ENCODE results near the gene MPPED2.

The MPPED2 gene

GRCh38 chr11:30393012-30393411, 193.1 kb downstream of the MPPED2 start:
- in situ Hi-C loops (cut with MboI; ENCODE audit: low pct_unique_long_range_greater_than_20kb, low sequenced_read_pairs), result no loop called here
- no peak for DNase-seq

- in situ Hi-C loops (cut with MboI; ENCODE audit: low pct_unique_long_range_greater_than_20kb, low sequenced_read_pairs), result no loop called here
These were observed 193.8 kb downstream of the MPPED2 start for GRCh38 chr11:30392221-30392784.

GRCh38 chr11:30388957-30389356, 197.2 kb downstream of the MPPED2 start:
- DNase-seq, result no peak
- in situ Hi-C loops (cut with MboI; ENCODE audit: low pct_unique_long_range_greater_than_20kb, low sequenced_read_pairs), result no loop called here

More at GRCh38 chr11:30392221-30392784, 193.8 kb downstream of the MPPED2 start:
- DNase-seq, result no peak

- in situ Hi-C loops (cut with MboI; ENCODE audit: low pct_unique_long_range_greater_than_20kb, low sequenced_read_pairs), result no loop called here
- DNase-seq, result no peak
These were observed 198.0 kb downstream of the MPPED2 start for GRCh38 chr11:30387891-30388861.

- no peak for DNase-seq
- in situ Hi-C loops (cut with MboI; ENCODE audit: low pct_unique_long_range_greater_than_20kb, low sequenced_read_pairs), result no loop called here
These were observed 204.3 kb downstream of the MPPED2 start for GRCh38 chr11:30381879-30382278.

- in situ Hi-C loops (cut with MboI; ENCODE audit: low pct_unique_long_range_greater_than_20kb, low sequenced_read_pairs), result no loop called here
- no peak for DNase-seq
These were observed 205.3 kb downstream of the MPPED2 start for GRCh38 chr11:30380846-30381245.

- no peak for DNase-seq
- in situ Hi-C loops (cut with MboI; ENCODE audit: low pct_unique_long_range_greater_than_20kb, low sequenced_read_pairs), result no loop called here
These were observed 208.8 kb downstream of the MPPED2 start for GRCh38 chr11:30377347-30377746.

GRCh38 chr11:30370164-30370563, 216.0 kb downstream of the MPPED2 start:
- no peak for DNase-seq
- in situ Hi-C loops (cut with MboI; ENCODE audit: low pct_unique_long_range_greater_than_20kb, low sequenced_read_pairs), result loop anchor here (25.0 kb wide), 1 partner anchor 542 kb away; no protein-coding TSS in a partner anchor

GRCh38 chr11:30368394-30368793, 217.8 kb downstream of the MPPED2 start:
- in situ Hi-C loops (cut with MboI; ENCODE audit: low pct_unique_long_range_greater_than_20kb, low sequenced_read_pairs), result loop anchor here (25.0 kb wide), 1 partner anchor 544 kb away; no protein-coding TSS in a partner anchor

GRCh38 chr11:30365793-30366517, 220.2 kb downstream of the MPPED2 start:
- no peak for DNase-seq
- in situ Hi-C loops (cut with MboI; ENCODE audit: low pct_unique_long_range_greater_than_20kb, low sequenced_read_pairs), result loop anchor here (25.0 kb wide), 1 partner anchor 546 kb away; no protein-coding TSS in a partner anchor

More at GRCh38 chr11:30368394-30368793, 217.8 kb downstream of the MPPED2 start:
- no peak for DNase-seq

- DNase-seq, result no peak
- in situ Hi-C loops (cut with MboI; ENCODE audit: low pct_unique_long_range_greater_than_20kb, low sequenced_read_pairs), result loop anchor here (25.0 kb wide), 1 partner anchor 547 kb away; no protein-coding TSS in a partner anchor
These were observed 221.2 kb downstream of the MPPED2 start for GRCh38 chr11:30364837-30365482.

GRCh38 chr11:30364139-30364836, 221.9 kb downstream of the MPPED2 start:
- in situ Hi-C loops (cut with MboI; ENCODE audit: low pct_unique_long_range_greater_than_20kb, low sequenced_read_pairs), result loop anchor here (25.0 kb wide), 1 partner anchor 548 kb away; no protein-coding TSS in a partner anchor
- no peak for DNase-seq

- no peak for DNase-seq
- in situ Hi-C loops (cut with MboI; ENCODE audit: low pct_unique_long_range_greater_than_20kb, low sequenced_read_pairs), result loop anchor here (25.0 kb wide), 1 partner anchor 552 kb away; no protein-coding TSS in a partner anchor
These were observed 225.4 kb downstream of the MPPED2 start for GRCh38 chr11:30360741-30361140.
